ENCODE measurements around the gene GPBAR1. TPM values are rescaled to one million over a fixed set of nuclear protein-coding genes. Genes with fewer than 3 reads are reported as not detected.

GPBAR1 gene
- total and polyA plus RNA-seq, 2 of the 8 experiments (the other 6 are each of a cell fraction or from before 2014, with no cell fraction given) = 0.32 to 0.59 TPM

- POLR2A ChIA-PET (ENCODE audit: partially characterized antibody) = interaction anchor here (1.4 to 2.0 kb wide), 2 partner anchors 62 to 71 kb away, joined by 3 to 4 read pairs; no protein-coding TSS in a partner anchor
- TF ChIP-seq EP300 (IDR thresholded peaks at IDR 0.05; ENCODE audit: borderline replicate concordance in 1 of 2, low read depth in 2 of 2, low read length in 2 of 2) (no peak), NANOG (IDR thresholded peaks at IDR 0.05; ENCODE audit: insufficient read depth, low read depth, low read length, poor library complexity, severe bottlenecking) (no peak), MAFK (IDR thresholded peaks at IDR 0.05; ENCODE audit: low read depth, low read length) (no peak), KDM5A (IDR thresholded peaks at IDR 0.05; ENCODE audit: low read length) (no peak)
Observed at GRCh38 chr2:218296200-218296599, 35.4 kb downstream of the GPBAR1 start.

More at GRCh38 chr2:218296200-218296599, 35.4 kb downstream of the GPBAR1 start:
- CTCF ChIA-PET (ENCODE audit: partially characterized antibody) = interaction anchor here (0.7 to 12.1 kb wide), 12 partner anchors 21 to 1362 kb away, joined by 3 to 192 read pairs (median 4); partner anchors contain the start of genes CATIP and CTDSP1
- no peak for FAIRE-seq
- peaks cover 5% of the 10 kb centered on the region; the same call in 1 of the 2 replicates for H3K23me2 ChIP-seq (ENCODE audit: low read depth, low read length)
- H3K79me2 ChIP-seq (ENCODE audit: control insufficient read depth in 1 of 2, insufficient read depth in 2 of 2, low read length in 2 of 2) = no peaks in the 10 kb centered on the region
- H2BK15ac ChIP-seq (ENCODE audit: low read length) = no peak overlapping the region
- H2BK12ac ChIP-seq (ENCODE audit: low read depth, low read length) = no peak overlapping the region
- no peak overlapping the region for H4K91ac ChIP-seq (replicated peaks; ENCODE audit: insufficient read length, low read length)
- H2BK5ac ChIP-seq (ENCODE audit: low read depth, low read length) = no peak overlapping the region
- H3K27ac ChIP-seq (ENCODE audit: low read depth, low read length) = no peak overlapping the region
- H2AK5ac ChIP-seq (ENCODE audit: low read depth, low read length) = no peak overlapping the region
- no peaks in the 10 kb centered on the region for H3K79me1 ChIP-seq (ENCODE audit: low read depth, low read length)
- H2BK20ac ChIP-seq (ENCODE audit: low read length) = no peak overlapping the region
- no peak overlapping the region for H4K8ac ChIP-seq (ENCODE audit: extremely low read depth, insufficient read depth, low read length)
- no peak for DNase-seq (ENCODE audit: low read depth in 1 of 2, low spot score in 2 of 2)
- no peak overlapping the region for H3K4ac ChIP-seq (replicated peaks; ENCODE audit: insufficient read length, low read depth, low read length)
- 100% methylated on average over 1 of the region's 1 CpG; no CpG with 5 or more reads in 1 of the 2 experiments for WGBS, 2 experiments (ENCODE audit: extremely low coverage in 1 of 2, insufficient coverage in 1 of 2, insufficient read length in 1 of 2, insufficient replicate concordance in 2 of 2, low coverage in 1 of 2, low lambda C conversion rate in 2 of 2, missing lambda C conversion rate in 1 of 2)
- no peak overlapping the region for H3K18ac ChIP-seq (ENCODE audit: extremely low read depth, low read length)
- no peaks in the 10 kb centered on the region for H3K9me3 ChIP-seq (ENCODE audit: insufficient read depth in 2 of 2, low read depth in 1 of 2, low read length in 1 of 2)
- H3K27me3 ChIP-seq (replicated peaks in 1 of 4; ENCODE audit: control insufficient read depth in 3 of 4, extremely low read depth in 1 of 4, insufficient read depth in 3 of 4, low read length in 3 of 4) = no peaks in the 10 kb centered on the region
- H3K4me3 ChIP-seq (ENCODE audit: extremely low read depth in 1 of 4, insufficient read depth in 2 of 4, low read depth in 3 of 4, low read length in 4 of 4) = no peak overlapping the region
- no peak overlapping the region for H3K56ac ChIP-seq (replicated peaks; ENCODE audit: insufficient read length, low read depth, low read length)
- no peaks in the 10 kb centered on the region for H4K20me1 ChIP-seq (replicated peaks in 1 of 2; ENCODE audit: control insufficient read depth in 1 of 2, insufficient read depth in 2 of 2, low read length in 2 of 2)
- H3K36me3 ChIP-seq (ENCODE audit: control insufficient read depth in 2 of 4, insufficient read depth in 4 of 4, low read length in 3 of 4) = no peaks in the 10 kb centered on the region
- H3K4me1 ChIP-seq (replicated peaks in 1 of 4; ENCODE audit: control insufficient read depth in 3 of 4, insufficient read depth in 4 of 4, low read length in 3 of 4) = peaks cover 0 to 9% (median 4%) of the 10 kb centered on the region in 4 experiments; a peak in 6 of 7 replicates
- H2AFZ ChIP-seq (ENCODE audit: low read length) = no peak overlapping the region
- H2BK120ac ChIP-seq (replicated peaks; ENCODE audit: low read depth, low read length) = no peak overlapping the region
- no peak overlapping the region for H3K23ac ChIP-seq (ENCODE audit: insufficient read length)
- H3K4me2 ChIP-seq (ENCODE audit: insufficient read depth in 1 of 2, low read depth in 2 of 2, low read length in 2 of 2) = no peak overlapping the region
- no peak overlapping the region for H3K9ac ChIP-seq (replicated peaks in 1 of 4; ENCODE audit: extremely low read depth in 1 of 4, low read depth in 3 of 4, low read length in 3 of 4)
- H3K14ac ChIP-seq (ENCODE audit: insufficient read length) = no peak overlapping the region
- no peak overlapping the region for H4K5ac ChIP-seq (ENCODE audit: insufficient read length, low read depth, low read length)
